Nephron progenitor cell (in vitro differentiated cells): ENCODE data around the gene GTPBP2.

Experiments
- DNase-seq: peaks from one replicate; pipeline ENCODE4 v3.0.0; 2021
- H3K27ac Mint-ChIP-seq: 2 replicates; pipeline ENCODE4 v1.8.0; 2021; ENCODE audit warnings: mild to moderate bottlenecking, moderate library complexity, mixed read lengths
- H3K27me3 Mint-ChIP-seq: 2 replicates; pipeline ENCODE4 v1.8.0; 2021; ENCODE audit warnings: mild to moderate bottlenecking, low read depth, mixed read lengths; ENCODE audit not compliant: poor library complexity
- H3K36me3 Mint-ChIP-seq: 2 replicates; pipeline ENCODE4 v1.8.0; 2021; ENCODE audit warnings: low read depth, mixed read lengths
- H3K4me1 Mint-ChIP-seq: 2 replicates; pipeline ENCODE4 v1.8.0; 2021; ENCODE audit warnings: mixed read lengths
- H3K4me3 Mint-ChIP-seq: 2 replicates; pipeline ENCODE4 v1.8.0; 2021; ENCODE audit warnings: mild to moderate bottlenecking, moderate library complexity, mixed read lengths
- H3K9me3 Mint-ChIP-seq: 2 replicates; pipeline ENCODE4 v1.8.0; 2021; ENCODE audit warnings: mild to moderate bottlenecking, moderate library complexity, mixed read lengths
- TF ChIP-seq, protein P1 (sequence below): fragments of 200-600 bp; sonication (generic); IDR thresholded peaks from 2 replicates; pipeline ENCODE4 v1.5.0; 2021; ENCODE audit warnings: antibody characterized with exemption

Gene GTPBP2

DNA sequence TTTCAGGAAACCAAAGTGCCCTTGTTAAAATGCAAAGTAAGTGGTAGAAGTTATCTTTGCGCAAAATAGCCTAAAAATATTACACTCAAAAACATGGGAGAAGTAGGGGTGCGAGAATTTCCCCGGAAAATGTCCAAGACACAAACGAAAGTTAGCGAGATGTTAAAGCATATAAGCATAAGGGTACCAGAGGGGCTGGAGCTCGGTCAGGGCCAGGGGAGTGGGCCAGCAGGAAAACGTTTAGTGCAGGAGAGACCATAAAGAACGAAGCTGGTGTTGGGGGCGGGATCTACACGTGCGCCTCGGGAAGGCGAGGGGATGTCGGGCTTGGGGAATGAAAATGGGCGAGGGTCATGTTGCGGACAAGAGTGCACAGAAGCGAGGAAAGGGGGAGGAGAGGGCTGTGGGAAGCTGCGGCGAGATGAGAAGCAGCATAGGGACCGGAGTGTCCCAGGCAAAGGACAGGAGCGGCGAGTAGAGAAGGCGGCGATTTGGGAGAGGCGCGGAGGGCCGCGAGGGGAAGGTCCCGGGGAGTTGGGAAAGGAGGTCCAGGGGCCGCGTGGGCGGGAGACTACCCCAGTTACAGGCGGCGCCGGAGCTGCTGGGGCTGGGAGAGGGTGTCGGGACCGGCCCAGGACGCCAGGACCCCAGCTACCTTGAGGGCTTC lies 53.8 kb downstream of the GTPBP2 start:
- Mint-ChIP-seq H3K27ac (peak overlapping the region; percentile 79), H3K4me1 (peaks cover 35% of the 10 kb centered on the region), H3K9me3 (peaks cover 11% of the 10 kb centered on the region), H3K36me3 (peaks cover 48% of the 10 kb centered on the region), H3K4me3 (peak overlapping the region; percentile 98), H3K27me3 (no peaks in the 10 kb centered on the region)
- TF ChIP-seq, protein P1, sequence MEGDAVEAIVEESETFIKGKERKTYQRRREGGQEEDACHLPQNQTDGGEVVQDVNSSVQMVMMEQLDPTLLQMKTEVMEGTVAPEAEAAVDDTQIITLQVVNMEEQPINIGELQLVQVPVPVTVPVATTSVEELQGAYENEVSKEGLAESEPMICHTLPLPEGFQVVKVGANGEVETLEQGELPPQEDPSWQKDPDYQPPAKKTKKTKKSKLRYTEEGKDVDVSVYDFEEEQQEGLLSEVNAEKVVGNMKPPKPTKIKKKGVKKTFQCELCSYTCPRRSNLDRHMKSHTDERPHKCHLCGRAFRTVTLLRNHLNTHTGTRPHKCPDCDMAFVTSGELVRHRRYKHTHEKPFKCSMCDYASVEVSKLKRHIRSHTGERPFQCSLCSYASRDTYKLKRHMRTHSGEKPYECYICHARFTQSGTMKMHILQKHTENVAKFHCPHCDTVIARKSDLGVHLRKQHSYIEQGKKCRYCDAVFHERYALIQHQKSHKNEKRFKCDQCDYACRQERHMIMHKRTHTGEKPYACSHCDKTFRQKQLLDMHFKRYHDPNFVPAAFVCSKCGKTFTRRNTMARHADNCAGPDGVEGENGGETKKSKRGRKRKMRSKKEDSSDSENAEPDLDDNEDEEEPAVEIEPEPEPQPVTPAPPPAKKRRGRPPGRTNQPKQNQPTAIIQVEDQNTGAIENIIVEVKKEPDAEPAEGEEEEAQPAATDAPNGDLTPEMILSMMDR, result no peak
- DNase-seq, result peak; percentile 69

DNA sequence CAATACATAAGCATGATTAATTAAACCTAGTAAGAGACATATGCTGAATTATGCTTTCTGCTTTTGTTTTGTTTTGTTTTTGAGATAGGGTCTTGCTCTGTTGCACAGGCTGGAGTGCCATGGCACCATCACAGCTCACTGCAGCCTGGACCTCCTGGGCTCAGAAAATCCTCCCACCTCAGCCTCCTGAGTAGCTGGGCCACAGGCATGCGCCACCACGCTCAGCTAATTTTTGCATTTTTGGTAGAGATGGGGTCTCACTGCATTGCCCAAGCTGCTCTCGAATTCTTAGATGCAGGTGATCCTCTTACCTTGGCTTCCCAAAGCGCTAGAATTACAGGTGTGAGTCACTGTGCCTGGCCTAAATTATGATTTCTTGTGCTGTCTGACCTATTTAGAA lies 57.0 kb downstream of the GTPBP2 start:
- no peaks in the 10 kb centered on the region for H3K9me3 Mint-ChIP-seq
- TF ChIP-seq, protein P1, result no peak
- H3K4me3 Mint-ChIP-seq, result no peak overlapping the region
- peaks cover 44% of the 10 kb centered on the region for H3K36me3 Mint-ChIP-seq
- H3K4me1 Mint-ChIP-seq, result peaks cover 15% of the 10 kb centered on the region
- DNase-seq, result no peak
- no peak overlapping the region for H3K27ac Mint-ChIP-seq
- no peaks in the 10 kb centered on the region for H3K27me3 Mint-ChIP-seq

DNA sequence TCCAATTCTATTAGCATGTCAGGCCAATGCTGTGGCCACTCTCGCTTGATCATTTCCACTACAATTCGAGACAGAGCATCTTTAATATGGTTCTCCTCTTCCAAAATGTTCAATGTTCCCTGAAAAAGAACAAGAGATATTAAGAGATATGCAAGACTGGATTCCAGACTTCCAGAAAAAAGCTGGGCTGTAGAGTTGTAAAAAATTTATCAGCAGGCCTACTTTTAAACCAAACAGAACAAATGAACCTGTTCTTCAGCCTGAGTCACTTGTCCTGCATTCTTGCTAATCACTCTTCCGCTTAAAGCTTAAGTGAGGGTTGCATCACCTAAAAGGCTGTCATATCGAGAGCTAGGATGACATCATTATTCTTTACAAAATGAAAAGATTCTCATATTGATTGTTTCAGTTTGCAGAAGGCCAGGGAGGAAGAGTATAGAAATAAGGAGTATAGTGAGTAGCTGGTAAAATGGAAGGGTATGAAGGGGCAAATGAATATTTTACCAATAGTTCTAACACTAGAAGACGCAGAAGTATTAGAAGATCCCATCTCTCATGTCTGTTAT lies 58.1 kb downstream of the GTPBP2 start:
- H3K36me3 Mint-ChIP-seq, result peaks cover 47% of the 10 kb centered on the region
- no peak overlapping the region for H3K27ac Mint-ChIP-seq
- no peak overlapping the region for H3K4me3 Mint-ChIP-seq
- H3K27me3 Mint-ChIP-seq, result no peaks in the 10 kb centered on the region
- no peak for DNase-seq
- TF ChIP-seq, protein P1, result no peak
- no peaks in the 10 kb centered on the region for H3K9me3 Mint-ChIP-seq
- H3K4me1 Mint-ChIP-seq, result peaks cover 13% of the 10 kb centered on the region
